ENCODE results near the gene SRSF11. TPM values are rescaled to one million over a fixed set of nuclear protein-coding genes. Genes with fewer than 3 reads are reported as not detected.

SRSF11 gene
- total and polyA plus RNA-seq, 2 of the 8 experiments (the other 6 are each of a cell fraction or from before 2014, with no cell fraction given): 183 to 260 TPM

DNA sequence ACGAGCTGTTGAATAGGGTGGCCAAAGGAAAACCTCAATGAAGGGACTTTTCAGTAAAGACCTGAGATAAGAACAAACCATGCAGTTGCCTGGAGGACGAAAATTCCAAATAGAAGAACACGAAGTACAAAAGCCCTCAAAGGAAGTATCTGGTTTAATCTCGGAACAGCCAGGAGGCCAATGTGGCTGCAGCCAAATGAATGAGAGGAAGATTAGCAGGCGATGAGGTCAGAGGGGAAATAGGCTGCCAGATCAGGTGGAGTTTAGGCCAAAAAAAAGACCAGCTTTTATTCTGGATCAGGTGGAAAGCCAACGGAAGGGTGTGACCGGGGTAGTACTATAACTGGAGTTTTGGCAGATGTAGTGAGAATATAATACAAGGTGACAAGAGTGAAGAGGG is 43.7 kb downstream of the SRSF11 start:
- H3K56ac ChIP-seq (replicated peaks; ENCODE audit: insufficient read length, low read depth, low read length): no peak overlapping the region
- H2BK5ac ChIP-seq (ENCODE audit: low read depth, low read length): no peak overlapping the region
- ChIA-PET CTCF (ENCODE audit: partially characterized antibody) (no interaction called here), POLR2A (ENCODE audit: partially characterized antibody) (no interaction called here)
- no peak overlapping the region for H3K4me3 ChIP-seq (ENCODE audit: extremely low read depth in 1 of 4, insufficient read depth in 2 of 4, low read depth in 3 of 4, low read length in 4 of 4)
- no peaks in the 10 kb centered on the region for H3K9me3 ChIP-seq (ENCODE audit: insufficient read depth in 2 of 2, low read depth in 1 of 2, low read length in 1 of 2)
- H3K4ac ChIP-seq (replicated peaks; ENCODE audit: insufficient read length, low read depth, low read length): no peak overlapping the region
- no peak overlapping the region for H3K14ac ChIP-seq (ENCODE audit: insufficient read length)
- no peak overlapping the region for H4K91ac ChIP-seq (replicated peaks; ENCODE audit: insufficient read length, low read length)
- H3K79me2 ChIP-seq (ENCODE audit: control insufficient read depth in 1 of 2, insufficient read depth in 2 of 2, low read length in 2 of 2): no peaks in the 10 kb centered on the region
- TF ChIP-seq SIX5 (IDR thresholded peaks at IDR 0.05; ENCODE audit: low read depth, low read length): no peak
- WGBS, 2 experiments (ENCODE audit: extremely low coverage in 1 of 2, insufficient coverage in 1 of 2, insufficient read length in 1 of 2, insufficient replicate concordance in 2 of 2, low coverage in 1 of 2, low lambda C conversion rate in 2 of 2, missing lambda C conversion rate in 1 of 2): 88% methylated on average over 7 of the region's 7 CpGs; no CpG with 5 or more reads in 1 of the 2 experiments
- no peaks in the 10 kb centered on the region for H4K20me1 ChIP-seq (replicated peaks in 1 of 2; ENCODE audit: control insufficient read depth in 1 of 2, insufficient read depth in 2 of 2, low read length in 2 of 2)
- H2BK15ac ChIP-seq (ENCODE audit: low read length): no peak overlapping the region
- H4K5ac ChIP-seq (ENCODE audit: insufficient read length, low read depth, low read length): no peak overlapping the region
- no peak overlapping the region for H3K4me2 ChIP-seq (ENCODE audit: insufficient read depth in 1 of 2, low read depth in 2 of 2, low read length in 2 of 2)
- peaks cover 0 to 8% (median 0%) of the 10 kb centered on the region in 4 experiments; a peak in 2 of 8 replicates for H3K36me3 ChIP-seq (ENCODE audit: control insufficient read depth in 2 of 4, insufficient read depth in 4 of 4, low read length in 3 of 4)
- no peaks in the 10 kb centered on the region for H3K4me1 ChIP-seq (replicated peaks in 1 of 4; ENCODE audit: control insufficient read depth in 3 of 4, insufficient read depth in 4 of 4, low read length in 3 of 4)
- H4K8ac ChIP-seq (ENCODE audit: extremely low read depth, insufficient read depth, low read length): no peak overlapping the region
- H3K27me3 ChIP-seq (replicated peaks in 1 of 4; ENCODE audit: control insufficient read depth in 3 of 4, extremely low read depth in 1 of 4, insufficient read depth in 3 of 4, low read length in 3 of 4): no peaks in the 10 kb centered on the region
- no peak overlapping the region for H3K27ac ChIP-seq (ENCODE audit: low read depth, low read length)
- no peak overlapping the region for H3K18ac ChIP-seq (ENCODE audit: extremely low read depth, low read length)
- no peak overlapping the region for H3K9ac ChIP-seq (replicated peaks in 1 of 4; ENCODE audit: extremely low read depth in 1 of 4, low read depth in 3 of 4, low read length in 3 of 4)
- no peak overlapping the region for H2AK5ac ChIP-seq (ENCODE audit: low read depth, low read length)
- H2BK120ac ChIP-seq (replicated peaks; ENCODE audit: low read depth, low read length): no peak overlapping the region
- no peak overlapping the region for H2BK20ac ChIP-seq (ENCODE audit: low read length)
- H3K79me1 ChIP-seq (ENCODE audit: low read depth, low read length): no peaks in the 10 kb centered on the region
- no peak overlapping the region for H2BK12ac ChIP-seq (ENCODE audit: low read depth, low read length)
- no peak for DNase-seq (ENCODE audit: low read depth in 1 of 2, low spot score in 2 of 2)
- no peak overlapping the region for H3K23ac ChIP-seq (ENCODE audit: insufficient read length)
- no peak for FAIRE-seq
- H2AFZ ChIP-seq (ENCODE audit: low read length): no peak overlapping the region
- H3K23me2 ChIP-seq (ENCODE audit: low read depth, low read length): no peaks in the 10 kb centered on the region
